Measurements from ENCODE around the gene RTCA.
A peak's percentile ranks its signal among the peaks of the same experiment; 100 is the strongest.

The RTCA gene

GRCh38 chr1:100234432-100234831 is 31.6 kb upstream of the RTCA start:
- no peaks in the 10 kb centered on the region for H3K27me3 ChIP-seq
- no peaks in the 10 kb centered on the region for H3K4me1 ChIP-seq
- H3K36me3 ChIP-seq: peaks cover 63% of the 10 kb centered on the region
- no peaks in the 10 kb centered on the region for H3K9me3 ChIP-seq
- TF ChIP-seq Cebpa-rat (IDR thresholded peaks at IDR 0.05): no peak
- no peak overlapping the region for H3K4me2 ChIP-seq
- H3K9ac ChIP-seq: no peak overlapping the region
- no peak overlapping the region for H3K4me3 ChIP-seq
- H4K20me1 ChIP-seq: no peaks in the 10 kb centered on the region
- H3K27ac ChIP-seq: no peak overlapping the region

DNA sequence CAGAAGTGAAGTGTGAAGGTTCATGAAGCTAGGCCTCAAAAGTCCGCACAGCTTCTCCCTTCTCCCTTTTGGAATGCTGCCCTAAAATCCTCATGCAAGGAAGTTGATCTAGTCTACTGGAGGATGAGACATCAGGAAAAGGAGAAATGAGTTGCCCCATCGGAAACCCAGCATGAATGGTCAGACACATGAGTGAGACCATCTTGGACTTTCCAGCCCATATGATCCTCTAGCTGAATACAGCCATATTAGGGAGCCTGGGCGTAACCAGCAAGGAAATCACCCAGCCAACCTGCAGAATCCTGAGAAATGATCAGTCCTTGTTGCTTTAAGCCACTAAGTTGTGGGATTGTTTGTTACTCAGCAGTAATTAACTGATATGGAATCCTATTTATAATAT is 28.9 kb upstream of the RTCA start:
- H3K4me2 ChIP-seq: no peak overlapping the region
- peaks cover 57% of the 10 kb centered on the region for H3K36me3 ChIP-seq
- H3K9me3 ChIP-seq: no peaks in the 10 kb centered on the region
- no peaks in the 10 kb centered on the region for H3K4me1 ChIP-seq
- no peak overlapping the region for H3K27ac ChIP-seq
- no peak for TF ChIP-seq Cebpa-rat (IDR thresholded peaks at IDR 0.05)
- H3K27me3 ChIP-seq: no peaks in the 10 kb centered on the region
- H3K9ac ChIP-seq: no peak overlapping the region
- no peak overlapping the region for H3K4me3 ChIP-seq
- peaks cover 6% of the 10 kb centered on the region; the same call in 1 of the 2 replicates for H4K20me1 ChIP-seq

- no peaks in the 10 kb centered on the region for H3K27me3 ChIP-seq
- H3K4me3 ChIP-seq: no peak overlapping the region
- no peak for TF ChIP-seq Cebpa-rat (IDR thresholded peaks at IDR 0.05)
- H3K4me2 ChIP-seq: no peak overlapping the region
- peaks cover 6% of the 10 kb centered on the region; the same call in 1 of the 2 replicates for H4K20me1 ChIP-seq
- H3K27ac ChIP-seq: no peak overlapping the region
- H3K9ac ChIP-seq: no peak overlapping the region
- no peaks in the 10 kb centered on the region for H3K4me1 ChIP-seq
- peaks cover 39% of the 10 kb centered on the region for H3K36me3 ChIP-seq
- H3K9me3 ChIP-seq: no peaks in the 10 kb centered on the region
Measured at GRCh38 chr1:100239961-100240360, 26.1 kb upstream of the RTCA start.

- Histone ChIP-seq H3K36me3 (peaks cover 39% of the 10 kb centered on the region), H3K27ac (no peak overlapping the region), H3K4me2 (no peak overlapping the region), H3K9me3 (no peaks in the 10 kb centered on the region), H4K20me1 (peaks cover 6% of the 10 kb centered on the region; the same call in 1 of the 2 replicates), H3K4me1 (no peaks in the 10 kb centered on the region), H3K27me3 (no peaks in the 10 kb centered on the region), H3K4me3 (no peak overlapping the region), H3K9ac (no peak overlapping the region)
- TF ChIP-seq Cebpa-rat (IDR thresholded peaks at IDR 0.05): no peak
Measured at GRCh38 chr1:100240631-100241030, 25.4 kb upstream of the RTCA start.

DNA sequence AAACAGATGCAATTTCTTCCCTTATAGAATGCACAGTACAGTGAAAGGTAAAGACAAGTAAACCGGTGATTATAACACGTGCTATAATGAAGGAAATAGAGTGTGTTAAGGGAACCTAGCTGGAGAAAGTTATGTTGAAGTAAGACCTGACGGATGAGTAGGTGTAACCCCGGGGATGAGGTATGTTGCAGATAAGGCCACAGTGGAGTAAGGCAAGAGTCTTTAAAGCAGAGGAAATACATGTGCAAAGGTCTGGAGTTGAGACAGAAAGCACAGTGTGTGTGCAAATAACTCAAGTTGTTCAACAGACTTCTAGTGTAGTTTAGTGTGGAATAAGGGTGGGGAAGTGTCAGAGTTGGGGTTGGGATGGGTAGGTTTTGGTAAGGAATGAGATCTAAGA is 19.3 kb upstream of the RTCA start:
- TF ChIP-seq Cebpa-rat (IDR thresholded peaks at IDR 0.05): no peak

DNA sequence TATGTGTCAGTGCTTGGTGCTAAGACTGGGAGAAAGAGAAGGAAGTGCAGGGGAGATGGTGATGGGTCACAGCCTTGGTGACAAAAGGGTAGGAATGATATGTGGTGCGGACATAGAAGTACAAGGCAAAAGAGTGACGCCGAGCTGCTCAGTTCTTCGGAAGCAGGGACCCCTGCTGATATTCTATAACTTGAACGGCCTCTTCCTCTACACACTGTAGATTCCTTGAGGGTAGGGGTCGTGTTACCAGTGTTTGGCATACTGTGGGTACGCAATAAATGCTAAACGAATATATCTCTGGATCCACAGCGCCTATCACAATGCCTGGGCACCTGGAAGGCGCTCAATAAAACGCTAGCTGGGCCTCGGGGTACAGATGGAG is 16.9 kb upstream of the RTCA start:
- Histone ChIP-seq H3K9me3 (no peaks in the 10 kb centered on the region), H3K27me3 (no peaks in the 10 kb centered on the region), H3K36me3 (no peaks in the 10 kb centered on the region), H3K4me3 (peak overlapping the region; percentile 90), H4K20me1 (no peaks in the 10 kb centered on the region), H3K27ac (peak overlapping the region; percentile 86), H3K4me1 (peaks cover 15% of the 10 kb centered on the region), H3K4me2 (peak overlapping the region; percentile 93), H3K9ac (peak overlapping the region; percentile 91)
- no peak for TF ChIP-seq Cebpa-rat (IDR thresholded peaks at IDR 0.05)

More for the DNA sequence above, 19.3 kb upstream of the RTCA start:
- Histone ChIP-seq H3K27me3 (no peaks in the 10 kb centered on the region), H3K36me3 (peaks cover 4% of the 10 kb centered on the region; the same call in 1 of the 2 replicates), H3K27ac (no peak overlapping the region), H3K9ac (no peak overlapping the region), H3K4me1 (peaks cover 15% of the 10 kb centered on the region), H3K4me2 (no peak overlapping the region), H3K9me3 (no peaks in the 10 kb centered on the region), H4K20me1 (peaks cover 2% of the 10 kb centered on the region; the same call in 1 of the 2 replicates), H3K4me3 (no peak overlapping the region)

GRCh38 chr1:100249537-100250257 is 16.3 kb upstream of the RTCA start, which contains the start of gene DBT:
DBT (minus strand) TSS chr1:100249834; CDS start chr1:100249820, 14 bp downstream.
- Histone ChIP-seq H3K4me2 (peak within 1 kb of the TSS; percentile 93), H3K9me3 (no peaks in the 10 kb centered on the region), H3K27ac (peak within 1 kb of the TSS; percentile 86), H3K9ac (peak within 1 kb of the TSS; percentile 91), H3K4me1 (peaks cover 15% of the 10 kb centered on the region), H3K36me3 (no peaks in the 10 kb centered on the region), H3K27me3 (no peaks in the 10 kb centered on the region), H3K4me3 (peak within 1 kb of the TSS; percentile 90), H4K20me1 (no peaks in the 10 kb centered on the region)
- no peak for TF ChIP-seq Cebpa-rat (IDR thresholded peaks at IDR 0.05)

DNA sequence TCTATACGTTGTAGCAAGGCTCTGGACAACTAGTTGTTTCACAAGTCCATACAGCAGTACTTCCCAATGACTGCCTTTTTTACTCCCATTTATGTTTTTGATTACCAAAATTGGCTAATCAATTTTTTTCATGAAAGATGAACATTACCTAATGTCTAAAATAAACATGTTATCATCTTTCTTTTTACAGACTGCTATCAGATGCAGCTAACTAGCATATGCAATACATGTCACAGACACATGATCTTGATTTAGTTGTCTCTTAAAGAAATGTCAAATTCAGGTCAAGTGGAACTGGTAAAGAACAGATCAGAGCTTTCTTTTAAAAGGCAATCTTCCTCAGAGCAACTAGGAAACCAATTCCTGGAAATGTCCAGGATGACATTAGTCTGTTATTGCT is 15.8 kb upstream of the RTCA start:
- H3K9me3 ChIP-seq: no peaks in the 10 kb centered on the region
- H3K4me2 ChIP-seq: peak overlapping the region; percentile 51
- H3K27me3 ChIP-seq: no peaks in the 10 kb centered on the region
- no peaks in the 10 kb centered on the region for H3K36me3 ChIP-seq
- H3K27ac ChIP-seq: no peak overlapping the region
- H4K20me1 ChIP-seq: no peaks in the 10 kb centered on the region
- peaks cover 15% of the 10 kb centered on the region for H3K4me1 ChIP-seq
- 0 out of 2 replicates have a peak overlapping the region, but pooled peaks have one; percentile 91 for H3K9ac ChIP-seq
- no peak for TF ChIP-seq Cebpa-rat (IDR thresholded peaks at IDR 0.05)
- peak overlapping the region; percentile 90 for H3K4me3 ChIP-seq

DNA sequence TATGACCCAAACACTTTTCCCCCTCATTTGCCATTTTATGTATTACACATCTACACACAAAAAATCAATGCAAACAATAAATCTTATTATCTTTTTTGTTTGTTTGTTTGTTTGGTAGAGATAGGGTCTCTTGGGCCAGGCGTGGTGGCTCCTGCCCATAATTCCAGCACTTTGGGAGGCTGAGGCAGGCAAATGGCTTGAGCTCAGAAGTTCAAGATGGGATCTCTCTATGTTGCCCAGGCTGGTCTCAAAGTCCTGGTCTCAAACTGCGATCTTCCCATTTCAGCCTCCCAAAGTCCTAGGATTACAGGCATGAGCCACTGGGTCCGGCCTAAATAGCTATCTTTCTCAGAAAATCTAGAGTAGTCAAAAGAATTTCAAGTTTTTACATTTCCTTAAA is 15.2 kb upstream of the RTCA start:
- H3K4me1 ChIP-seq: peaks cover 15% of the 10 kb centered on the region
- H3K27me3 ChIP-seq: no peaks in the 10 kb centered on the region
- H3K9me3 ChIP-seq: no peaks in the 10 kb centered on the region
- no peak overlapping the region for H3K4me3 ChIP-seq
- no peaks in the 10 kb centered on the region for H4K20me1 ChIP-seq
- H3K4me2 ChIP-seq: no peak overlapping the region
- no peaks in the 10 kb centered on the region for H3K36me3 ChIP-seq
- no peak overlapping the region for H3K9ac ChIP-seq
- TF ChIP-seq Cebpa-rat (IDR thresholded peaks at IDR 0.05): no peak
- no peak overlapping the region for H3K27ac ChIP-seq

DNA sequence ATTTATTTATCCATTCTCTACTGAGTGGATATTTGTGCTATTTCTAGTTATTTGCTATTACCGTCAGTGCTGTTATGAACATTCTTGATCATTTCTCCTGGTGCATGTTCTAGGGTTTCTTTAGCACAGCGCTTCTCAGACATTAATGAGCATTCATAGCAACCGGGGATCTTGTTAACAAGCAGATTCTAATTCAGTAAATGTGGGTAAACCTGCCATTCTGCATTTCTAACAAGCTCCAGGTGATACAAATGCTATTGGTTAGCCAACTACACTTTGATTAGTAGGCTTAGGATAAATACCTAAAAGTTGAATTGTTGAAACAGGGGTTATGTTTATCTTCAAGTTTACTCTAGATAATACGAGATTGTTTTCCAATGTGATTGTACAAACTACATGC is 13.1 kb upstream of the RTCA start:
- H3K9ac ChIP-seq: no peak overlapping the region
- H3K27me3 ChIP-seq: no peaks in the 10 kb centered on the region
- H3K36me3 ChIP-seq: no peaks in the 10 kb centered on the region
- no peak overlapping the region for H3K4me3 ChIP-seq
- H3K4me2 ChIP-seq: no peak overlapping the region
- H4K20me1 ChIP-seq: no peaks in the 10 kb centered on the region
- peaks cover 15% of the 10 kb centered on the region for H3K4me1 ChIP-seq
- H3K9me3 ChIP-seq: no peaks in the 10 kb centered on the region
- H3K27ac ChIP-seq: no peak overlapping the region
- no peak for TF ChIP-seq Cebpa-rat (IDR thresholded peaks at IDR 0.05)
